ENCODE results near the gene HSBP1.

The HSBP1 gene

GRCh38 chr16:83804366-83804765 is 3.4 kb upstream of the HSBP1 start:
- no peak for DNase-seq

DNA sequence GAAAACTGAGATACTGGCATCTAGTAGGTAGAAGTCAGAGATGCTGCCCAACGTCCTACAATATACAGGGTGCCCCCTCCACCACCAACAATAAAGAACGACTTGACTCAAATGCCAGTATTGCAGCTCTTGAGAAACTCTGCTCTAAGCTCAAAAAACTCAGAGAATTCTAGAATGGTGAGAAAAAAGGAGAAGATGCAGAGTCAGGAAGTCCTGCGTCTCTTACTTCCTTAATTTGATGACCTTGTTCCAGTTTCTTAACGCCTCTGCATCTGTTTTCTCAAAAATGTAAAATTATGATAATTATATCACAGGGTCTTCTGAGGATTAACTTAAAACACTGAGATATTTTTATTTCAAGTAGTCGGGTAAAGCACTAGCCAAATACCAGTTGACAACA is 1.7 kb upstream of the HSBP1 start:
- no peak for DNase-seq

DNA sequence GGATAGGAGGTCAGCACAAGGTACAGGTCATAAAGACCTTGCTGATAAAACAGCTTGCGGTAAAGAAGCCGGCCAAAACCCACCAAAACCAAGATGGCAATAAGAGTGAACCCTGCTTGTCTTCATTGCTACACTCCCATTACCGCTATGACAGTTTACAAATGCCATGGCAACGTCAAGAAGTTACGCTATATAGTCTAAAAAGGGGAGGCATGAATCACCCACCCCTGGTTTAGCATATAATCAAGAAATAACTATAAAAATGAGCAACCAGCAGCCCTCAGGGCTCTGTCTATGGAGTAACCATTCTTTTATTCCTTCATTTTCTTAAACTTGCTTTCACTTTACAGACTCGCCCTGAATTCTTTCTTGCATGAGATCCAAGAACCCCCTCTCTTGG is 1.0 kb upstream of the HSBP1 start:
- DNase-seq, result no peak

- DNase-seq, result no peak
These were observed 460 bp upstream of the HSBP1 start for GRCh38 chr16:83807327-83807709.

DNA sequence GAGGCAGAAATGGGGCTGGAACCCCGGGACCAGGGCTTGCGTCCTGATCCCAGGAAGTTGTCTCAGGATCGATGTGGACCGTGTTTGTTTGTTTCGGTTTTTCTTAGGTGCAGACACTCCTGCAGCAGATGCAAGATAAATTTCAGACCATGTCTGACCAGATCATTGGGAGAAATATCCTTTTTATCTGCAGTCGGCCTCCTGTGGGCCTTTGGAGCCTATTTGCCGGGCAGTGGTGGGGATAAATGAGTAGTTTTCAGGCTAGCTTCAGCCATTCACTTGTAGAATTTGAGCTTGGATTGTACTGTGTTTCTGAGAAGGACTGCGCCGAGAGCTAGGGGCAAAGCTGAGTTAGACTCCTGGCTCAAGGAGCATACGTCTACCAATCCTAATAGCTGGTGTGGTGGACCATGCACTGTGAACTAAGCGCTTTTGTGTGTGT is 816 bp downstream of the HSBP1 start:
- no peak for DNase-seq

GRCh38 chr16:83809092-83809491 is 1.3 kb downstream of the HSBP1 start:
- no peak for DNase-seq

GRCh38 chr16:83810901-83811300 is 3.1 kb downstream of the HSBP1 start:
- no peak for DNase-seq

- no peak for DNase-seq
These were observed 6.3 kb downstream of the HSBP1 start for GRCh38 chr16:83813823-83814658.

DNA sequence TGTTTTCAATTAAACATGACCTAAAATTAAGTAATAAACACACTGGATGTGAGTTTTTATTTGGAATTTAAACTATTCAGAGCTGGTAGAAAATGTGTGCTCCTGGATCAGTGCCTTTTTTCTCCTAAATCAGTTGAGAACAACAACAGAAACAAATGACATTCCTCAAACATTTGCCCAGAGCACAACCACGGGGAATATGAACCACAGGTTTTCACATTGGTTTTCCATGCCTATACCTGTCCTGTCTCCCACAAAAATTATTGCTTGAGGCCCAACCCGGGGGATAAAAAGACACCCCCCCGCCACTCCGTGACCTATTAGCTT is 6.8 kb downstream of the HSBP1 start:
- no peak for DNase-seq

DNA sequence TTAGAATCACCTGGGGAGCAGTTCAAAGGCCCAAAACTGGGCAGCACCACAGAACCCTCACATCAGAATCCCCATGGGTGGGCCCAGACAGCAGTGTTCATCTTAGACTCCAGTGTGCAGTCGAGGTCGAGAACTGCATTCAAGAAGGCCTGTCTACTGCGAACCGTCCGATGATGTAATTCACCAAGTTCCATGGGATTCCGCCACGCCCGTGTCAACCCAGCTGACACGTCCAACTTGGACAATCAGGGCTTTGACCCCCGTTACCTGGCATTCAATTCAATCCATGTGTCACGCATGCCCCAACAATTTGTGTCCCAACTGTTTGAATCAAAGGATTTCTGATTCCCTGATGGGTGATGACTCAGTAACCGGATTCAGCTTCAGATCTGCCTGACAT is 9.2 kb downstream of the HSBP1 start:
- no peak for DNase-seq

DNA sequence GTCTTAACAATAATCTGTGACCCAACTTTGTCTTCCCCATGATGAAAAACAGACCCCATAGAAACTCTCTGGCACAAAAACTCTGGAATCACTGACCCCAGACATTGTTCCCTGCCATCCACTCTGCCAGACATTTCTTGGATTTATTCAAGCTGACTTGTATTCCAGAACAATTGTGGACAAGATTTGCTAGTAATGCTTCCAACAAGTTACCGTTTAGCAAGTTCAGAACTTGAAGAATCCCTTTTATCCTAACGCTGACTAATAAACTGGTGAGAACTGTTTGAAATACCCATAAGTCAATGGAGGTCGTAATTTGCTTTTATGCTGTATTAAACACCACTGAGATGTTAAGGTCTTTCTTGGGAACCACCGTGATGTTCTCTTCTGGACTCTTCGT is 10.5 kb downstream of the HSBP1 start:
- no peak for DNase-seq

GRCh38 chr16:83819361-83819760 is 11.6 kb downstream of the HSBP1 start:
- no peak for DNase-seq

- DNase-seq, result peak; percentile 28 to 74 (median 62)
These were observed 18.6 kb downstream of the HSBP1 start for GRCh38 chr16:83826146-83826913.

- no peak for DNase-seq
These were observed 22.5 kb downstream of the HSBP1 start for GRCh38 chr16:83830091-83830768.

DNA sequence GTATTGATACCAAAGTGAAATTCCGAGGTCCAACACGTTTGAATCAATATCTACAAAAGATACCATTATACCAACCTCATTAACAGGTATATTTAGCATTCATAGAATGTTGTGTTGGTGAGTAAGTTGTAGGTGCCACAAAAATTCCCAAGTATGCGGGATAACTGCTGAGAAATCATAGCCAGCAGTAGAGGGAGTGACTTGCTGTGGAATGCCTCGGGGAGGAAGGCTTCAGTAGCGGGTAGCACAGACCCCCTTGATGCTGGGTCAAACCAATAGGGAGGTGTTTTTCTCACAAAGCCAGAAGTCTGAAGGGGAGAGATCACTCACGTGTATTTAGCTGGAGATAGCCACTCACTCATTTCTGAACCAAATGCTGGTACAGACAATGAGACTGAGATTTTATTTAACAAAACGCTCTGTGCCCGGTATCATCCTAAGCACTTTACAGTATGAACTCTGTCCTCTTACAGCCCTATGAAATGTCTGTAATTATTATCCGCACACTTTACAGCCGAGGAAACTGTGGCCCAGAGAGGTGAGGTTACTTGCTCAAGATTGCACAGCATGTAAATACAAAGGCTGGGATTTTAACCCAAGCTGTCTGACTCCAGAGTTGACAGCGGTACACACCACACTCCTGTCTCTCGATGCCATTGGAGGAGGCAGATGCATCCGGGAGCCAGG is 23.1 kb downstream of the HSBP1 start:
- no peak for DNase-seq

DNA sequence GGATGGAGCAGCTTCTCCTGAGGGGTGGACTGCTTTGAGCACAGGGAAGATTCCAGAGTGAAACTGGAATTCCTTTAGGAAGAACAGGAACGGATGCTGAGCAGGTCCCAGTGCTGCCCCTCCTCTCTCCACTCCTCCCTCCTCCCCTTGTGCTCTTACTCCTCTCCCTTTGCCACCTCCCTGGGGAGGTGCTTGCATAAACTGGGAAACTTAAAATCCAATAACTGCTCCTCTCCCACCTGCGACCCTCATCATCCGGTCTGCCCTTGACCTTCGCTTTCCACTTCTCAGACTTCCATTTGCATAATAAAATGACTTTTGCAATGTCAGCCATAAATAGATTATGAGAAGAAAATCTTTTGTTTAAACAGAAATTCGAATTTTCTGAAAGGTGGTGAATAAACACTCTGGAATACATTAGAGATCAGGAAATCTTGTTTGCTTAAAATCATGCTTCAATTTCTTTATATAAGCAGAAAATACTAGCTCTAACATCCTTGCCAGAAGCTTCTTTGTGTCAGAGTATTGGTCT is 23.7 kb downstream of the HSBP1 start:
- DNase-seq, result no peak

- DNase-seq, result no peak
These were observed 26.1 kb downstream of the HSBP1 start for GRCh38 chr16:83833921-83834320.

- DNase-seq, result peak in 1 of 5 experiments; percentile 81
These were observed 28.1 kb downstream of the HSBP1 start for GRCh38 chr16:83835586-83836566.

GRCh38 chr16:83837566-83837965 is 29.8 kb downstream of the HSBP1 start:
- no peak for DNase-seq

GRCh38 chr16:83838151-83838550 is 30.4 kb downstream of the HSBP1 start:
- no peak for DNase-seq

GRCh38 chr16:83839561-83839960 is 31.8 kb downstream of the HSBP1 start:
- no peak for DNase-seq
